IPS-11a (cell line): ENCODE measurements around the gene WDFY4.

Experiments used
- H3K4me3 ChIP-seq: one replicate; pipeline ENCODE4 v1.5.1; 2013; ENCODE audit warnings: low read depth, low read length, control low read depth

WDFY4 gene

DNA sequence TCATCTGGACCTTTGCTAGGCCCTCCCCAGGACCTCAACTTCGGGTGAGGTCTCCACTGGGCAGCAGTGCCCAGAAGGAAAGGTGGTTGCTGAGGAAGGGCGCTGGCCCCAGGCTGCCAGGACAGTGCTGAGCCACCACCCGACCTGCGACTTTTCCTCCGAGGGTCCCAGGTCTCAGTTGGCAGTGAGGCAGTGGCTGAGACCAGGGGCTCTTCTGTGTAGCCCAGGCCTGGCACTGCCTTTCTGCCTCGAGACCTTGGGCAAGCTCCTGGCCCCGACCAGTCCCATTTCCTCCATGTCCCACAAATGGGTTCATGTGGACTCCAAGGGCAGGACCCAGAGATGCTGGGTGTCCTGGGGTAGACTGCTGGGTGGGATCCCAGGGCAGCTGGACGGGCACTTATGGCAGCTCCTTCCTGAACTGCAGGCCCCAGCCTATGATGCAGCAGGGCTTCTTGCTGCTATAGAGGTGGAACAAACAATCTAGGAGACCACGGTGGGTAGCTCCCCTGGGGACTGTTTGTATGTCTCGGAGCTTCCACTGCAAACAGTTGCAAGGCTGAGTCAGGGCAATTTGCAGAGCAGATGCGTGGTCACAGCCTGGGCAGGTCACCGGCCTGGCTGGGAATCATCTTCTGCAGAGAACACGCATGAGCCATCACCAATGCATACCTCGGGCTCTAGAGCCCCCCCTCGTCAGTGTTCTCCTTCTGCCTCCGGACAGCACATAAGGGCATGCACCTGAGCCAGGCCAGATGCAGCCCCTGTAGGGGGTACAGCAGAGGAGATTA, 272.9 kb downstream of the WDFY4 start:
- H3K4me3 ChIP-seq = no peak overlapping the region

DNA sequence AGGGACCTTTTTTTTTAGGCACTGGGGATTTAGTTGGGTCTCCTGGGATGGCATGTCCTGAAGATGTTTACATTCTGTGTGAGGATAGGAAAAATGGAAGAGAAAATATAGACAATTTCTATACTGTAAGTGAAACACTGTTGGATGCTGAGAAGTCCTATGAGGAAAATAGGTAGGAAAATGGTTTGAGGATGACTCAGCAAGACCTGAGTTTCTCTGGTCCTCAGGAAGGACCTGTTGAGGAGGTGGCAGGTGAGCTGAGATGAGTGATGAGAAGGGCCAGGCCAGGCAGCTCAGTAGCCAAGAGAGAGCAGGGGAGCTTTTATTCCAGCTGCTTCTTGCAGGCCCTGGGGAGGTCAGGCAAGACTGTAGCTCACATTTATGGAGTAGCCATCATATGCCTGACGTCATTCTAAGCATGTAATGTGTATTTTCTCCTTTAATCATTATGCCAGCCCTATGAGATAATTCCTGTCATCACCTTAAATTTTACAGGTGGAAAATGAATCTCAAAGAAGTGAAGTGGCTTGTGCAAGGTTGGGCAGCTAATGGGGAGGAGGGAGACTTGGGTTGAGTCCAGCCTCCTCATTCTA, 274.0 kb downstream of the WDFY4 start:
- H3K4me3 ChIP-seq = no peak overlapping the region

- no peak overlapping the region for H3K4me3 ChIP-seq
Measured at GRCh38 chr10:48964038-48964437, 279.4 kb downstream of the WDFY4 start.

GRCh38 chr10:48965460-48965859, 280.8 kb downstream of the WDFY4 start:
- no peak overlapping the region for H3K4me3 ChIP-seq

DNA sequence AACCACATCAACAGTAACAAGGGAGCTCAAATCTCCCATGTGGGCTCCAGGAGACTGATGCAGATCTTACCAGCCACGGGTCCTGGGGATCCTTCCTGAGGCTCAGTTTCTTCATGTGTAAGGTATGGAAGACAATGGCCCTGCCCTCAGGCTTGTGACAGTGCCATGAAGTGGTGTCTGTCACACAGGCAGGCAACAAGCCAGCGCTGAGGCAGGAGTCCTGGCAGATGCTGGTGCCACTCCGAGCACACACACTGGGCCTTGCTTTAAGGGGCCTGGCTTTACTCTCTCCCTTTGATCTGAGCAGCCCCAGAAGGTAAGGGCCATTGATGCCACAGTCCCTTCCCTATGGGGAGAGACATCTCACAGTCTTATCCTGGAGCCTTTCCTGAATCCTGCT, 283.4 kb downstream of the WDFY4 start:
- no peak overlapping the region for H3K4me3 ChIP-seq

DNA sequence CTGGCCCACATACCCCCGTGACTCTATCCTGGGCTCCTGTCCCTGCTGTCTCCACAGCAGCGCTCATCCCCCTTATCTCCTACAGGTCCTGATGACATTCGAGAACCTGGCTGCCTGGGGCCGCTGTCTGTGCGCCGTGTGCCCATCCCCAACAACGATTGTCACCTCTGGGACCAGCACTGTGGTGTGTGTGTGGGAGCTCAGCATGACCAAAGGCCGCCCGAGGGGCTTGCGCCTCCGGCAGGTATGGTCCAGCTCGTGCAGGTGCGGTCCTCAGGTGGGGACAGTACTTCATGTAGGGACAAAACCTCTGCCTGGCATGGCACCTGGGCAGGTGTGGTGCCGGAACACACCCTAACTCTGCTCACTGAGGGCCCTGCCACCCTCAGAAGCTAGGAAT, 285.4 kb downstream of the WDFY4 start:
- no peak overlapping the region for H3K4me3 ChIP-seq

GRCh38 chr10:48970654-48971053, 286.0 kb downstream of the WDFY4 start:
- H3K4me3 ChIP-seq = no peak overlapping the region

- H3K4me3 ChIP-seq = no peak overlapping the region
Measured at GRCh38 chr10:48973065-48973464, 288.4 kb downstream of the WDFY4 start.

DNA sequence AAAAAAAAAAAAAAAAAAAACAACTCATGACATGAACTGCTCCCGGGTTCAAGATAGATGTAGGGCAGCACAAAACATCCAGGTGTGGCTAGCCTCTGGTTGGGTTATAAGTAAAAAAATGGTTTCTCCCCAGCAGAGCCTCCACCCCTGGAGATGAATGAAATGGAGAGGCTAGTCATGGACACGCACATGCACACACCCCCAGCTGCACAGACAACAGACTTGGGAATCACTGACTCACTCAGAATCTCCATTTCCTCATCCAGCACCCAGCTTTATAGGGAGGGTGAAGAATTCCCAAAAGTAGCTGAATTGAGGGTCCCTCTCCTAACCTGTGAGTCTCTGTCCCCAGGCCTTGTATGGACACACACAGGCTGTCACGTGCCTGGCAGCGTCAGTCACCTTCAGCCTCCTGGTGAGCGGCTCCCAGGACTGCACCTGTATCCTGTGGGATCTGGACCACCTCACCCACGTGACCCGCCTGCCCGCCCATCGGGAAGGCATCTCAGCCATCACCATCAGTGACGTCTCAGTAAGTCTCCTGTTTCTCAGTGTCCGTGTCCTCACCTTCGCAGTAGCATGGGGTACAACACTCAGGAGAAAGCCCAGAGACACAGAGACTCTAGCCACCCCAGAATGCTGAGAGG, 290.0 kb downstream of the WDFY4 start:
- H3K4me3 ChIP-seq = no peak overlapping the region

DNA sequence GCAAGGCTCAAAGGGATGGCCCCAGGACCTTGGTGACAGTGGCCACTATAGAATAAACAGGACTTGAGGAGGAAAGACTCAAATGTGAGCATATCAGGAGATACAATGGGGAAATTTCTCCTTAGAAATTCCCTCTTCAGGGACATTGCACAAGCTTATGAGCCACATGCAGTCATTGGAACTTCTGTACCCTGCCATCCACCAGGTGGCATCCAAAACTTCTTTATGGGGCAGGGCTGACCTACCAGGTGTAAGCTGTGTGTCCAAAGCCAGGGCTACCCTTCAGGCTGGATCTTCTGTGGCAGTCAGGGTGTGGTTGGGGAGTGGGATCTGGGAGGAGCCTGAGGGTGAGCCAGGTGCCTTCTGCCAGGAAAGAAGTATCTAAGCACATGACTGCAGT, 291.5 kb downstream of the WDFY4 start:
- H3K4me3 ChIP-seq = no peak overlapping the region

- no peak overlapping the region for H3K4me3 ChIP-seq
Measured at GRCh38 chr10:48978318-48978717, 293.6 kb downstream of the WDFY4 start.

DNA sequence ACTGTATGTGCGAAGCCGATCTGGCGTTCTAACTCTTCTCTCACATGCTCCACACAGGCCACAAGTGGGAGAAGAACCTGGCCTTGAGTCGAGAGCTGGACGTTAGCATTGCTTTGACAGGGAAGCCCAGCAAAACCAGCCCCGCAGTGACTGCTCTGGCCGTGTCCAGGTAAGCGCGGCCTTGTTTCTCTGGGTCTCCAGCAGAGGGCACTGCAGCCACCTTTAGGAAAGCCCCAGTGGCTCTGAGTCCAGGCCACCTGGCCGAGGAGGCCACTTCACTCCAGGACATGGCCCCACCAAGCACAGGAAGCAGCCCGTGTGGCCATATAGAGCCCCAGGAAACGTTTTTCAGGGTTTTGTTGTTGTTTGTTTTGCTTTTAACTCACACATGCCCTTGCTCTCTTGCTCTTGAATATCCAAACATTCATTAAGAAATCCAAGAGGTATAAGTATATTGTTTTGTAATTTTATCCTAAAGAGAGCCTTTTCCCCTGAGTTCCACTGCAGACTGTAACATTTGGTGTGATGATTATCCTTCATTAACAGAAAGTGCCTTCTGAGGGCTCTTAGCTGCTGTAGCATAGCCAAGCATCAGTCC, 296.7 kb downstream of the WDFY4 start:
- no peak overlapping the region for H3K4me3 ChIP-seq

DNA sequence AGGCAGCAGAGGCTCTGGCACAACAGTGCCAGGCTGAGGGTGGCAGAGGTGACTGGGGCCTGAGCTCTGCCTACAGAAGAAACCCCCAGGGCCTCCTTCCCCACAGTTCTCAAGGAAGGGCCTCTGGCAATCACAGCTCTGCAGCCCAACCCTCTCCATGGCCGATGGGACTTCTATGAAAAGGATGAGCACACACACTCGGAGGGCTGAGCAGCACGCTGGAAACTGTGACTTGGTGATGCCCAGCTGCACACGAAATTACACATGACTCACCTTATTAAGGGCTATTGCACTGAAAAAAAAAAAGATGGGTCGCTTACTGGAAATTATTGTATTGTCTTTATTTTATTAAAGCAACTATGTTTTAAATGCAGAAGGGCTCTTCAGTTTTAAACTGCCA, 297.9 kb downstream of the WDFY4 start:
- no peak overlapping the region for H3K4me3 ChIP-seq

- no peak overlapping the region for H3K4me3 ChIP-seq
Measured at GRCh38 chr10:48983648-48984351, 299.1 kb downstream of the WDFY4 start.

DNA sequence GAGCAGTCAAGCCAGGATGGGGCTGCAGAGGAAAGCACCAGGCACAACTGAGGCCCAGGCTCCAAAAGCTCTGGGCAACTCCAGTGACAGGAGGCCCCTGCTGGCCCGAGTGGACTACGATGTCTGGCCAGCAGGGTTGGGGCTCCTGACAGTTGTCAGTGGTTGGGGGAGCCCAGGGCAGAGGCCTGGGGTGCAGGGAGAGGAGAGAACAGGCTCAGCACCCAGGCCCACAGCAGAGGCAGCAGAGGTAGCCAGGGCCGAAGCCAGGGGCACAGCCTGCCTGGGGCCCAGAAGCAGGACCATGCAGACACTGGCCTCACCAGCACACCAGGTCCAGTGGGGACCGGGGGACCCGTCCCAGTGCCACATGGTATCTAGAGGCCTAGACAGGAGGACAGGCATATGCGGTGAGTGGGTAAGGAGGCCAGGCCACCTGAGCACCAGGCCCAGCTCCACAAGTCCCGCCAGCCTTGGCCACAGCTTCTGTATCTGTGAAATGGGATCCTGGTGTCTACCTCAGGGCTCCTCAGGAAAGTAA, 301.0 kb downstream of the WDFY4 start:
- H3K4me3 ChIP-seq = no peak overlapping the region

DNA sequence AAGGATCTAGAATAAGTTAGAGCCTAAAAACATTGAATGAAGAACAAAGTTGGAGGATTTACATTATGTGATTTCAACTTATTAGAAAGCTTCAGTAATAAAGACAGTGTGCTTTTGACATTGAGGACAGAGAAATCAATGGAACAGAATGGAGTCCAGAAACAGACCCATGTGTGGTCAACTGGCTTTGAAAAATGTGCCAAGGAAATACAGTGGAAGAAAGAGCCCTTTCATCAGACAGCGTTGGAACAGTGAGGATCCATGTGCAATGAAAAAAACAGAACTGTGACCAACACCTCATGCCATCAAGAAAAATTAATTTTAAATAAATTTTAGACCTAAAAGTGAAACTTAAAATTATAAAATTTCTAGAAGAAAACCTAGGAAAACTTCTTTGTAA, 305.6 kb downstream of the WDFY4 start:
- no peak overlapping the region for H3K4me3 ChIP-seq

GRCh38 chr10:48993627-48994026, 309.0 kb downstream of the WDFY4 start:
- no peak overlapping the region for H3K4me3 ChIP-seq

- H3K4me3 ChIP-seq = no peak overlapping the region
Measured at GRCh38 chr10:48996329-48996728, 311.7 kb downstream of the WDFY4 start.

GRCh38 chr10:48999346-48999745, 314.7 kb downstream of the WDFY4 start:
- no peak overlapping the region for H3K4me3 ChIP-seq

DNA sequence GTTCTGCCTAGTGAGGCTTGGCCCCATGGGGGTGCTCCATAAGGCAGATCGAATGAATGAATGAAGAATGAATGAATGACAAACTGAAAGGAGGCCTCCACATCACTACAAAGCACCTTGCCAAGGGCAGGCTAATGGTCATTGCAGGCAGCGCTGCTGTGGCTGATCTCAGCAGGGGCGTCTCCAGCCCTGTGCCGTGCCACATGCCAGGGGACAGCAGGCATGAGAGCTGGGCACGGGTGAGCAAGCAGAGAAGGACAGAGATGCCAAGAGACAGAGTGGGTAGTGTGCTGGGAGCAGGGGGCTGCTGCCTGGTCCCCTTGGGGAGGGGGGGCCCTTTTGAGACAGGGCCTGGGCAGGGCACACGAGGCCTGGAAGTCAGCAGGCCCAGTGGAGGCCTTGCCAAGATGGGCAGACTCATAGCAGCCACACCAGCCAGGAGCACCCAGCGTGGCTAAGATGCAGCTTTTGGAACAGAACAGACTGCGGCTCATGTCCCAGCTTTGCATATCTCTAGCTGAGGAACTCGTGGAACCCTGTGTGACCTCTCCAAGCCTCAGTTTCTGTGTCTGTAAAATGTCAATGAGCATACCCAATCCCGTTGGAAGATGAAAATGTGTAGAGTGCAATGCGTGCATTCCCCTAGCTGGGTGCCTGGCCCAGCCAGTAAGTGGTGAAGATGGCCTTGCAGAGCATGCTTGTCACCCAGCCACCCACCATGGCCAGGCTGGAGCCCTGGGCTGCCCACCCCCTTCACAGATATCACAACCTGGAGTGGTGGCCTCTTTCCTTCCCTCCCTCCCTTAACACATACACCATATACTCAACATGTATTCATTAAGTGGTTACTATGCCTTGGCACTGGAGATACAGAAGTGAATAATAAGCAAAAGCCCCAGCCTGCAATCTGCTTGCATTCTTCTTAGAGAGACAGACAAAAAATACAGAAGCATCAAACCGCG, 316.0 kb downstream of the WDFY4 start:
- no peak overlapping the region for H3K4me3 ChIP-seq
